Peyer's patch (tissue), 4 donors: ENCODE data around the gene NUSAP1.

ENCODE experiments used
- CTCF ChIP-seq, 6 experiments: fragments of 450-650 bp in 4 of 6; fragments of 200-600 bp in 2 of 6; sonication (generic) in 1 of 6; IDR thresholded peaks; one replicate each; pipeline ENCODE4 v1.5.1; 2017 to 2019; ENCODE audit warnings: antibody characterized with exemption in 6 of 6, mild to moderate bottlenecking in 3 of 6, moderate library complexity in 1 of 6
- POLR2A ChIP-seq, 2 donors: fragments of 450-650 bp; IDR thresholded peaks; one replicate each; pipeline ENCODE4 v1.5.1; 2017; ENCODE audit warnings: antibody characterized with exemption in 2 of 2, mild to moderate bottlenecking in 2 of 2, moderate library complexity in 2 of 2

- TF ChIP-seq CTCF (IDR thresholded peaks at IDR 0.05) (no peak), POLR2A (IDR thresholded peaks at IDR 0.05) (no peak)
These were observed 96.6 kb downstream of the NUSAP1 start for GRCh38 chr15:41429003-41429890.
